SK-N-SH (cell line): ENCODE results near the gene ANXA9. TPM values are rescaled to one million over a fixed set of nuclear protein-coding genes. Genes with fewer than 3 reads are reported as not detected.

Source experiments
- polyA plus RNA-seq, 3 experiments: library from polyadenylated mRNA; depleted of rRNA; stranded (reverse); fragments of >200 nt; gene quantifications; 2 replicates each; pipeline ENCODE4 v1.2.3, GENCODE V29; 2012
- small RNA-seq, 7 experiments: library from RNA; depleted of rRNA; stranded (forward); fragments of <200 nt; gene quantifications; one replicate each; pipeline ENCODE3, GENCODE V24; 2012

ANXA9 gene
- polyA plus RNA-seq, 1 of the 3 experiments (the other 2 are of a cell fraction) = 0.07 TPM

Small RNA genes lying within 50 kb of the gene (small RNA-seq; reads per million reads assigned to genes)
- 0 to 4.7 (median 0.10) reads per million in 7 experiments for gene RNU6-884P

Other genes with a start within 250 kb of the ANXA9 start
- gene CTSS, start 216.5 kb upstream of the ANXA9 start, polyA plus RNA-seq (2012; rRNA removed) = 1.4 and 2.3 TPM in 2 replicates
- gene CTSK, start 174.0 kb upstream of the ANXA9 start, polyA plus RNA-seq (2012; rRNA removed) = 6.3 and 7.9 TPM in 2 replicates
- gene ARNT, start 105.7 kb upstream of the ANXA9 start, polyA plus RNA-seq (2012; rRNA removed) = 10.9 and 13.7 TPM in 2 replicates
- not detected in 2 replicates for gene CTXND2, start 95.2 kb upstream of the ANXA9 start, polyA plus RNA-seq (2012; rRNA removed)
- 29.9 and 43.0 TPM in 2 replicates for gene SETDB1, start 55.9 kb upstream of the ANXA9 start, polyA plus RNA-seq (2012; rRNA removed)
- 150 and 225 TPM in 2 replicates for gene CERS2, start 7.5 kb upstream of the ANXA9 start, polyA plus RNA-seq (2012; rRNA removed)
- gene MINDY1, start 24.6 kb downstream of the ANXA9 start, polyA plus RNA-seq (2012; rRNA removed) = 6.0 and 6.7 TPM in 2 replicates
- gene PRUNE1, start 26.2 kb downstream of the ANXA9 start, polyA plus RNA-seq (2012; rRNA removed) = 7.3 and 8.2 TPM in 2 replicates
- gene BNIPL, start 54.3 kb downstream of the ANXA9 start, polyA plus RNA-seq (2012; rRNA removed) = 0.12 and 0.16 TPM in 2 replicates
- 3.0 and 5.5 TPM in 2 replicates for gene C1orf56, start 65.5 kb downstream of the ANXA9 start, polyA plus RNA-seq (2012; rRNA removed)
- 47.8 and 65.6 TPM in 2 replicates for gene CDC42SE1, start 77.3 kb downstream of the ANXA9 start, polyA plus RNA-seq (2012; rRNA removed)
- 26.7 and 33.8 TPM in 2 replicates for gene MLLT11, start 78.1 kb downstream of the ANXA9 start, polyA plus RNA-seq (2012; rRNA removed)
- gene GABPB2, start 88.5 kb downstream of the ANXA9 start, polyA plus RNA-seq (2012; rRNA removed) = 2.4 and 3.9 TPM in 2 replicates
- gene SEMA6C, start 164.3 kb downstream of the ANXA9 start, polyA plus RNA-seq (2012; rRNA removed) = 3.1 and 4.0 TPM in 2 replicates
- gene TNFAIP8L2, start 174.4 kb downstream of the ANXA9 start, polyA plus RNA-seq (2012; rRNA removed) = not detected in 2 replicates
- 4.5 and 5.1 TPM in 2 replicates for gene LYSMD1, start 183.6 kb downstream of the ANXA9 start, polyA plus RNA-seq (2012; rRNA removed)
- 23.4 and 27.8 TPM in 2 replicates for gene SCNM1, start 183.9 kb downstream of the ANXA9 start, polyA plus RNA-seq (2012; rRNA removed)
- gene TMOD4, start 193.7 kb downstream of the ANXA9 start, polyA plus RNA-seq (2012; rRNA removed) = 0.57 and 0.59 TPM in 2 replicates
- 80.2 and 104 TPM in 2 replicates for gene VPS72, start 207.9 kb downstream of the ANXA9 start, polyA plus RNA-seq (2012; rRNA removed)
- gene PIP5K1A, start 216.3 kb downstream of the ANXA9 start, polyA plus RNA-seq (2012; rRNA removed) = 66.0 and 94.1 TPM in 2 replicates